HEK293 (cell line): ENCODE data around the gene AKT2.

ENCODE experiments used
- GFI1B ChIP-seq: fragments of 450-650 bp; formaldehyde crosslinking; IDR thresholded peaks from 2 replicates; pipeline ENCODE4 v1.5.1; 2016; ENCODE audit warnings: missing biosample characterization, missing genetic modification characterization
- GLI4 ChIP-seq: fragments of 450-650 bp; formaldehyde crosslinking; IDR thresholded peaks from 2 replicates; pipeline ENCODE4 v1.5.1; 2016; ENCODE audit warnings: missing biosample characterization, missing genetic modification characterization
- KLF1 ChIP-seq: fragments of 450-650 bp; formaldehyde crosslinking; IDR thresholded peaks from 2 replicates; pipeline ENCODE4 v1.5.1; 2016; ENCODE audit warnings: missing biosample characterization, missing genetic modification characterization
- KLF10 ChIP-seq: fragments of 450-650 bp; IDR thresholded peaks from 2 replicates; pipeline ENCODE4 v1.5.1; 2018; ENCODE audit warnings: missing biosample characterization, mild to moderate bottlenecking, missing genetic modification characterization
- PRDM4 ChIP-seq: fragments of 450-650 bp; formaldehyde crosslinking; IDR thresholded peaks from 2 replicates; pipeline ENCODE4 v1.5.1; 2017; ENCODE audit warnings: missing biosample characterization, missing genetic modification characterization
- REST ChIP-seq: fragments of 450-650 bp; formaldehyde crosslinking; IDR thresholded peaks from 2 replicates; pipeline ENCODE4 v1.5.1; 2016; ENCODE audit warnings: missing biosample characterization, missing genetic modification characterization
- SP2 ChIP-seq: fragments of 450-650 bp; formaldehyde crosslinking; IDR thresholded peaks from 2 replicates; pipeline ENCODE4 v1.5.1; 2016; ENCODE audit warnings: missing biosample characterization, missing genetic modification characterization
- WT1 ChIP-seq: fragments of 450-650 bp; formaldehyde crosslinking; IDR thresholded peaks from 2 replicates; pipeline ENCODE4 v1.5.1; 2016; ENCODE audit warnings: missing biosample characterization, missing genetic modification characterization
- ZBTB49 ChIP-seq: fragments of 450-650 bp; formaldehyde crosslinking; IDR thresholded peaks from 2 replicates; pipeline ENCODE4 v1.5.1; 2016; ENCODE audit warnings: missing biosample characterization, missing genetic modification characterization, low read depth
- ZNF174 ChIP-seq: fragments of 450-650 bp; formaldehyde crosslinking; IDR thresholded peaks from 2 replicates; pipeline ENCODE4 v1.5.0; 2017; ENCODE audit warnings: missing biosample characterization, mild to moderate bottlenecking, missing genetic modification characterization
- ZNF211 ChIP-seq: fragments of 450-650 bp; formaldehyde crosslinking; IDR thresholded peaks from 2 replicates; pipeline ENCODE4 v1.5.1; 2016; ENCODE audit warnings: low read depth, missing biosample characterization, missing genetic modification characterization
- ZNF223 ChIP-seq: fragments of 450-650 bp; formaldehyde crosslinking; IDR thresholded peaks from 2 replicates; pipeline ENCODE4 v1.5.1; 2016; ENCODE audit warnings: missing biosample characterization, missing genetic modification characterization
- ZNF266 ChIP-seq: fragments of 450-650 bp; formaldehyde crosslinking; IDR thresholded peaks from 2 replicates; pipeline ENCODE4 v1.5.1; 2016; ENCODE audit warnings: missing biosample characterization, missing genetic modification characterization, low read depth
- ZNF274 ChIP-seq, 2 experiments: fragments of 200-500 bp in 1 of 2; fragments of 450-650 bp in 1 of 2; sonication (Bioruptor generic) in 1 of 2; formaldehyde crosslinking in 1 of 2; IDR thresholded peaks; 2 replicates each; pipeline versions ENCODE4 v1.5.1 to v1.6.1; 2014 to 2016; ENCODE audit warnings: borderline replicate concordance in 1 of 2, inconsistent platforms in 1 of 2, low read length in 1 of 2, missing biosample characterization in 1 of 2, missing genetic modification characterization in 1 of 2
- ZNF292 ChIP-seq: fragments of 450-650 bp; formaldehyde crosslinking; IDR thresholded peaks from 2 replicates; pipeline ENCODE4 v1.5.1; 2016; ENCODE audit warnings: low read depth, missing biosample characterization, missing genetic modification characterization, borderline replicate concordance
- ZNF394 ChIP-seq: fragments of 450-650 bp; formaldehyde crosslinking; IDR thresholded peaks from 2 replicates; pipeline ENCODE4 v1.5.1; 2016; ENCODE audit warnings: missing biosample characterization, missing genetic modification characterization, mild to moderate bottlenecking, moderate library complexity, borderline replicate concordance
- ZNF48 ChIP-seq: fragments of 450-650 bp; formaldehyde crosslinking; IDR thresholded peaks from 2 replicates; pipeline ENCODE4 v1.5.1; 2016; ENCODE audit warnings: missing biosample characterization, missing genetic modification characterization
- ZNF529 ChIP-seq: fragments of 450-650 bp; formaldehyde crosslinking; IDR thresholded peaks from 2 replicates; pipeline ENCODE4 v1.5.1; 2017; ENCODE audit warnings: missing genetic modification characterization, missing biosample characterization; ENCODE audit not compliant: insufficient replicate concordance
- ZNF544 ChIP-seq: fragments of 450-650 bp; formaldehyde crosslinking; IDR thresholded peaks from 2 replicates; pipeline ENCODE4 v1.5.0; 2017; ENCODE audit warnings: missing biosample characterization, missing genetic modification characterization
- ZNF654 ChIP-seq: fragments of 450-650 bp; formaldehyde crosslinking; IDR thresholded peaks from 2 replicates; pipeline ENCODE4 v1.5.1; 2016; ENCODE audit warnings: low read depth, missing biosample characterization, missing genetic modification characterization
- ZNF692 ChIP-seq: fragments of 450-650 bp; formaldehyde crosslinking; IDR thresholded peaks from 2 replicates; pipeline ENCODE4 v1.5.1; 2016; ENCODE audit warnings: missing biosample characterization, missing genetic modification characterization
- ZNF776 ChIP-seq: fragments of 450-650 bp; formaldehyde crosslinking; IDR thresholded peaks from 2 replicates; pipeline ENCODE4 v1.5.0; 2017; ENCODE audit warnings: missing biosample characterization, missing genetic modification characterization, borderline replicate concordance
- TF ChIP-seq, protein P1 (sequence below): fragments of 450-650 bp; formaldehyde crosslinking; IDR thresholded peaks from 2 replicates; pipeline ENCODE4 v1.5.0; 2017; ENCODE audit warnings: missing biosample characterization, missing genetic modification characterization, borderline replicate concordance

Gene AKT2

GRCh38 chr19:40219721-40220276, 65.3 kb downstream of the AKT2 start (continued):
- TF ChIP-seq ZNF394 (tag by site-specific recombination) (peak; percentile 83), ZNF266 (no peak), SP2 (tag by site-specific recombination) (no peak), ZNF174 (tag by site-specific recombination) (no peak), WT1 (tag by site-specific recombination) (peak; percentile 89), ZNF48 (no peak), ZNF692 (peak; percentile 87; the same call in 1 of the 2 replicates), ZNF544 (tag by site-specific recombination) (no peak), KLF10 (tag by site-specific recombination) (no peak), GFI1B (tag by site-specific recombination) (no peak), ZBTB49 (tag by site-specific recombination) (no peak), ZNF274 (IDR thresholded peaks at IDR 0.05; ENCODE audit: low read length) (no peak), ZNF274 (tag by site-specific recombination; IDR thresholded peaks at IDR 0.05; ENCODE audit: borderline replicate concordance) (no peak), ZNF529 (tag by site-specific recombination) (no peak), PRDM4 (tag by site-specific recombination) (0 out of 2 replicates have a peak, but pooled peaks have one; percentile 42), ZNF211 (no peak), ZNF292 (tag by site-specific recombination) (no peak), ZNF654 (peak; percentile 16; the same call in 1 of the 2 replicates), ZNF776 (tag by site-specific recombination) (no peak), REST (tag by site-specific recombination) (0 out of 2 replicates have a peak, but pooled peaks have one; percentile 23), ZNF223 (tag by site-specific recombination) (no peak), GLI4 (tag by site-specific recombination) (no peak), KLF1 (tag by site-specific recombination) (no peak; the same call in 1 of the 2 replicates)
- TF ChIP-seq, protein P1, sequence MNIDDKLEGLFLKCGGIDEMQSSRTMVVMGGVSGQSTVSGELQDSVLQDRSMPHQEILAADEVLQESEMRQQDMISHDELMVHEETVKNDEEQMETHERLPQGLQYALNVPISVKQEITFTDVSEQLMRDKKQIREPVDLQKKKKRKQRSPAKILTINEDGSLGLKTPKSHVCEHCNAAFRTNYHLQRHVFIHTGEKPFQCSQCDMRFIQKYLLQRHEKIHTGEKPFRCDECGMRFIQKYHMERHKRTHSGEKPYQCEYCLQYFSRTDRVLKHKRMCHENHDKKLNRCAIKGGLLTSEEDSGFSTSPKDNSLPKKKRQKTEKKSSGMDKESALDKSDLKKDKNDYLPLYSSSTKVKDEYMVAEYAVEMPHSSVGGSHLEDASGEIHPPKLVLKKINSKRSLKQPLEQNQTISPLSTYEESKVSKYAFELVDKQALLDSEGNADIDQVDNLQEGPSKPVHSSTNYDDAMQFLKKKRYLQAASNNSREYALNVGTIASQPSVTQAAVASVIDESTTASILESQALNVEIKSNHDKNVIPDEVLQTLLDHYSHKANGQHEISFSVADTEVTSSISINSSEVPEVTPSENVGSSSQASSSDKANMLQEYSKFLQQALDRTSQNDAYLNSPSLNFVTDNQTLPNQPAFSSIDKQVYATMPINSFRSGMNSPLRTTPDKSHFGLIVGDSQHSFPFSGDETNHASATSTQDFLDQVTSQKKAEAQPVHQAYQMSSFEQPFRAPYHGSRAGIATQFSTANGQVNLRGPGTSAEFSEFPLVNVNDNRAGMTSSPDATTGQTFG: no peak; the same call in 1 of the 2 replicates
